SU-DHL-6 (cell line): ENCODE measurements around the gene SOCS7.

Experiments used
- EZH2phosphoT487 ChIP-seq: fragments of 200-600 bp; sonication (generic), shearing (Covaris generic); conservative IDR thresholded peaks from 2 replicates; pipeline ENCODE4 v1.6.1; 2018; ENCODE audit warnings: mild to moderate bottlenecking, antibody characterized with exemption, low read length, moderate library complexity, mixed read lengths
- TF ChIP-seq, protein P1 (sequence below): fragments of 200-600 bp; sonication (generic); IDR thresholded peaks from one replicate; pipeline ENCODE4 v1.5.1; 2017; ENCODE audit warnings: antibody characterized with exemption, mild to moderate bottlenecking, low read length, moderate library complexity; ENCODE audit not compliant: insufficient read depth, poor library complexity, severe bottlenecking

DNA sequence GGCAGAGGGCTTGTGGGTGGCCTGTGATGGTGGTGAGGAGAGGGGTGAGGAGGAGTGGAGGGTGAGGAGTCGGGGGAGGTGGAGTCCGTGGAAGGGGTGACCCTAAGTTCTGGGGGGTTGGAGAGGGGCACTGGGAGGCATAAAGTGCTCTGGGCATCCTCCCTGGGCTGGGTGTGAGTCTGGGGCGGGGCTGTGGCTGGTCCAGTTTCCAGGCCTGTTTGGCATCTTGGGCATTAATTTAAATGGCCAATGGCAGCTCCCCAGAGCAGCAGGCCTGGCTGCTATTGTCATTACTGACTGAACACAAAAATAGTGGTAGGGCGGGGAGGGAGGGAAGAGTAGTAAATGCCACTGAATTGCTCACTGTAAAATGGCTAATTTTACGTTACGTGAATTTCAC is 68.9 kb downstream of the SOCS7 start:
- TF ChIP-seq, protein P1, sequence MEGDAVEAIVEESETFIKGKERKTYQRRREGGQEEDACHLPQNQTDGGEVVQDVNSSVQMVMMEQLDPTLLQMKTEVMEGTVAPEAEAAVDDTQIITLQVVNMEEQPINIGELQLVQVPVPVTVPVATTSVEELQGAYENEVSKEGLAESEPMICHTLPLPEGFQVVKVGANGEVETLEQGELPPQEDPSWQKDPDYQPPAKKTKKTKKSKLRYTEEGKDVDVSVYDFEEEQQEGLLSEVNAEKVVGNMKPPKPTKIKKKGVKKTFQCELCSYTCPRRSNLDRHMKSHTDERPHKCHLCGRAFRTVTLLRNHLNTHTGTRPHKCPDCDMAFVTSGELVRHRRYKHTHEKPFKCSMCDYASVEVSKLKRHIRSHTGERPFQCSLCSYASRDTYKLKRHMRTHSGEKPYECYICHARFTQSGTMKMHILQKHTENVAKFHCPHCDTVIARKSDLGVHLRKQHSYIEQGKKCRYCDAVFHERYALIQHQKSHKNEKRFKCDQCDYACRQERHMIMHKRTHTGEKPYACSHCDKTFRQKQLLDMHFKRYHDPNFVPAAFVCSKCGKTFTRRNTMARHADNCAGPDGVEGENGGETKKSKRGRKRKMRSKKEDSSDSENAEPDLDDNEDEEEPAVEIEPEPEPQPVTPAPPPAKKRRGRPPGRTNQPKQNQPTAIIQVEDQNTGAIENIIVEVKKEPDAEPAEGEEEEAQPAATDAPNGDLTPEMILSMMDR, result no peak
- no peak for TF ChIP-seq EZH2phosphoT487
